Measurements from ENCODE around the gene TMEM129.

The TMEM129 gene

GRCh38 chr4:1668488-1668840, 52.7 kb downstream of the TMEM129 start:
- no peak for DNase-seq (ENCODE audit: low spot score)

DNA sequence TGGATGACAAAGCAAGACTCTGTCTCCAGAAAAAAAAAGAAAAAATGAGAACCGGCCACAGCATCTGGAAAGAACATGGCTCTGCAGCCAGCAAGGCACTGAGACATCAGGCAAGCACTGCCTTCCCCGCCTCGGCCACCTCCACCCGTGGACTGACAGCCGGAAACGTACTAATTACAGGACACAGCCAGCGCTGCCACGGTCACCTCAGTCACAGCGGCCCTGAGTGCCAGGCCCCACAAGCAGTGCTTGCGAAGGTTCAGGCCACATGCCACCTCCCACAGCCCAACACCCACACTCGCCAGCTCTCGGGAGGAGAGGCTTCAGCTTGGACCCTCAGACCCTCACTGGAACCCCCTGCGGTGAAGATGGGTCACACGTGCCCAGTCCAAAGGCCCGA, 53.9 kb downstream of the TMEM129 start:
- no peak for DNase-seq (ENCODE audit: low spot score)

DNA sequence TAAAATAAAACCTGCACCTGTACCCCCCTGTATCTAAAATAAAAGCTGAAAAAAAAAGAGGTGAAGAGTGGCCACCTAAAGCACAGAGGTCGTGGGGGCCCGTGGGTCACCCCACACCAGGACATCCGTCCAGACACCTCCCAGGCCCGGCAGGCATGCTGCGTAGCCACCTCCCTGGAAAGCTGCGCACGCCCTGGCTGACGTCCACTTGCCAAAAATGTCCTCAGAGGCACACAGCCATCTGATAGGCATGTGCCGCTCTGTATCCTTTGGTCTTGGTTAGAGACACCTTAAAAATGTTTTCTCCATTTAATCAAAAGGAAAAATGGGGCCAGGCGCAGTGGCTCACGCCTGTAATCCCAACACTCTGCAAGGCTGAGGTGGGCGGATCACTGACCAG, 54.7 kb downstream of the TMEM129 start:
- no peak for DNase-seq (ENCODE audit: low spot score)
